Gastroesophageal sphincter (tissue), 3 donors: ENCODE results near the gene ODAD2.

Source experiments
- CTCF ChIP-seq, 4 experiments: fragments of 200-600 bp in 2 of 4; fragments of 450-650 bp in 2 of 4; sonication (generic) in 1 of 4; IDR thresholded peaks; one replicate each; pipeline ENCODE4 v1.5.1; 2017 to 2019; ENCODE audit warnings: antibody characterized with exemption in 4 of 4, mild to moderate bottlenecking in 2 of 4, moderate library complexity in 2 of 4
- POLR2AphosphoS5 ChIP-seq: sonication (generic); formaldehyde crosslinking; IDR thresholded peaks from one replicate; pipeline ENCODE4 v1.6.1; 2017; ENCODE audit warnings: antibody characterized with exemption

- TF ChIP-seq POLR2AphosphoS5 (no peak), CTCF (IDR thresholded peaks at IDR 0.05) (no peak)
These were observed 219.3 kb downstream of the ODAD2 start for GRCh38 chr10:27779462-27780015.
